SK-N-SH (cell line): ENCODE data around the gene HSPB2. TPM values are rescaled to one million over a fixed set of nuclear protein-coding genes. Genes with fewer than 3 reads are reported as not detected.

ENCODE experiments used
- CTCF ChIA-PET: fragments of 300-600, 350-600 bp; formaldehyde crosslinking; extraction: SDS; loops from one replicate; lab custom pipeline; 2021; lab: Yijun Ruan, JAX
- POLR2A ChIA-PET: fragments of 350-600 bp; sonication (Branson Sonifier 250); formaldehyde crosslinking; extraction: SDS; loops from one replicate; lab custom pipeline; 2020; ENCODE audit warnings: antibody characterized with exemption, inconsistent platforms; lab: Yijun Ruan, JAX
- DNase-seq: peaks from one replicate; pipeline ENCODE4 v3.0.0; 2012
- H2AFZ ChIP-seq: fragments of 200-600 bp; sonication (generic); 2 replicates; pipeline ENCODE4 v1.8.1; 2016; ENCODE audit warnings: antibody characterized with exemption, mild to moderate bottlenecking, low read depth
- H3F3A ChIP-seq: fragments of 200-600 bp; sonication (generic); replicated peaks from 2 replicates; pipeline ENCODE3; 2016; ENCODE audit warnings: antibody characterized with exemption, mild to moderate bottlenecking; ENCODE audit not compliant: insufficient read depth
- H3K27ac ChIP-seq, 2 experiments: fragments of 200-500 bp in 1 of 2; fragments of 200-600 bp in 1 of 2; sonication (Bioruptor generic) in 1 of 2; sonication (generic), shearing (Covaris generic) in 1 of 2; 2 replicates each; pipeline versions ENCODE4 v1.5.1 to v1.6.1; 2014 to 2016; ENCODE audit warnings: low read depth in 2 of 2, inconsistent platforms in 1 of 2, low read length in 1 of 2, mild to moderate bottlenecking in 1 of 2, mixed read lengths in 1 of 2
- H3K27me3 ChIP-seq: fragments of 200-600 bp; sonication (generic), shearing (Covaris generic); 2 replicates; pipeline ENCODE4 v1.6.1; 2016; ENCODE audit warnings: mixed run types; ENCODE audit not compliant: insufficient read depth
- H3K36me3 ChIP-seq, 2 experiments: fragments of 200-500 bp in 1 of 2; fragments of 200-600 bp in 1 of 2; sonication (Bioruptor generic) in 1 of 2; sonication (generic) in 1 of 2; replicated peaks in 1 of 2; 2 replicates each; pipeline versions ENCODE3 to v1.5.1; 2014 to 2016; ENCODE audit warnings: low read length in 1 of 2, mild to moderate bottlenecking in 1 of 2; ENCODE audit not compliant: insufficient read depth in 2 of 2, control insufficient read depth in 1 of 2
- H3K4me1 ChIP-seq, 2 experiments: fragments of 200-500 bp in 1 of 2; fragments of 200-600 bp in 1 of 2; sonication (Bioruptor generic) in 1 of 2; sonication (generic), shearing (Covaris generic) in 1 of 2; 2 replicates each; pipeline versions ENCODE4 v1.5.1 to v1.6.1; 2014 to 2016; ENCODE audit warnings: low read depth in 1 of 2, low read length in 1 of 2, mixed run types in 1 of 2; ENCODE audit not compliant: insufficient read depth in 2 of 2, control insufficient read depth in 1 of 2
- H3K4me2 ChIP-seq: fragments of 200-600 bp; sonication (generic), shearing (Covaris generic); 2 replicates; pipeline ENCODE4 v1.6.1; 2017; ENCODE audit warnings: mixed run types
- H3K4me3 ChIP-seq, 2 experiments: fragments of 200-500 bp in 1 of 2; fragments of 200-600 bp in 1 of 2; sonication (Bioruptor generic) in 1 of 2; sonication (generic), shearing (Covaris generic) in 1 of 2; 2 replicates each; pipeline versions ENCODE4 v1.5.1 to v1.8.1; 2014 to 2016; ENCODE audit warnings: low read depth in 2 of 2, inconsistent platforms in 1 of 2, low read length in 1 of 2, mild to moderate bottlenecking in 1 of 2, mixed read lengths in 1 of 2, moderate library complexity in 1 of 2
- H3K79me2 ChIP-seq: fragments of 200-600 bp; sonication (generic); 2 replicates; pipeline ENCODE4 v1.8.1; 2017; ENCODE audit warnings: mild to moderate bottlenecking; ENCODE audit not compliant: insufficient read depth
- H3K9ac ChIP-seq: fragments of 200-600 bp; sonication (generic); 2 replicates; pipeline ENCODE4 v1.6.1; 2017; ENCODE audit warnings: mixed run types
- H3K9me2 ChIP-seq: fragments of 200-600 bp; sonication (generic); 2 replicates; pipeline ENCODE4 v1.6.1; 2017; ENCODE audit warnings: mixed run types
- H3K9me3 ChIP-seq: fragments of 200-600 bp; sonication (generic); 2 replicates; pipeline ENCODE4 v1.6.1; 2017; ENCODE audit warnings: mixed run types, mild to moderate bottlenecking, moderate library complexity
- H4K20me1 ChIP-seq: fragments of 200-600 bp; sonication (generic); 2 replicates; pipeline ENCODE4 v1.6.1; 2017; ENCODE audit warnings: mild to moderate bottlenecking, mixed run types; ENCODE audit not compliant: insufficient read depth
- CHD2 ChIP-seq: fragments of 150-350 bp; IDR thresholded peaks from 2 replicates; pipeline ENCODE4 v1.6.1; 2018; ENCODE audit warnings: low read length; ENCODE audit not compliant: partially characterized antibody
- ELF1 ChIP-seq: IDR thresholded peaks from 2 replicates; pipeline ENCODE4 v1.4.0; 2012
- EP300 ChIP-seq, 2 experiments: IDR thresholded peaks; 2 replicates each; pipeline versions ENCODE4 v1.4.0 to v1.6.1; 2012; ENCODE audit warnings: borderline replicate concordance in 1 of 2, low read depth in 1 of 2, low read length in 1 of 2
- EZH2phosphoT487 ChIP-seq: fragments of 200-600 bp; sonication (generic); IDR thresholded peaks from 2 replicates; pipeline ENCODE4 v1.6.1; 2017; ENCODE audit warnings: low read depth, mixed run types, mild to moderate bottlenecking, antibody characterized with exemption, moderate library complexity, borderline replicate concordance
- GABPA ChIP-seq: IDR thresholded peaks from 2 replicates; pipeline ENCODE4 v1.4.0; 2012; ENCODE audit warnings: low read depth, mild to moderate bottlenecking
- GATA2 ChIP-seq: sonication (generic); formaldehyde crosslinking; IDR thresholded peaks from 2 replicates; pipeline ENCODE4 v1.5.0; 2020; ENCODE audit warnings: mild to moderate bottlenecking, missing genetic modification reagents
- JUND ChIP-seq: IDR thresholded peaks from 2 replicates; pipeline ENCODE4 v1.4.0; 2012
- MEF2A ChIP-seq: IDR thresholded peaks from 2 replicates; pipeline ENCODE4 v1.4.0; 2012; ENCODE audit warnings: low read depth, borderline replicate concordance
- MXI1 ChIP-seq: IDR thresholded peaks from 2 replicates; pipeline ENCODE4 v1.6.1; 2012; ENCODE audit warnings: mild to moderate bottlenecking, low read depth, low read length, improper control_type of control experiment
- NFIC ChIP-seq: IDR thresholded peaks from 2 replicates; pipeline ENCODE4 v1.4.0; 2012; ENCODE audit warnings: borderline replicate concordance
- NRF1 ChIP-seq: IDR thresholded peaks from 2 replicates; pipeline ENCODE4 v1.6.1; 2012; ENCODE audit warnings: low read depth, mild to moderate bottlenecking, low read length
- POLR2AphosphoS5 ChIP-seq: IDR thresholded peaks from 2 replicates; pipeline ENCODE4 v1.6.1; 2012; ENCODE audit warnings: low read depth, low read length
- RAD21 ChIP-seq: IDR thresholded peaks from 2 replicates; pipeline ENCODE4 v1.6.1; 2012; ENCODE audit warnings: mild to moderate bottlenecking, low read length
- RCOR1 ChIP-seq: fragments of 150-350 bp; IDR thresholded peaks from 2 replicates; pipeline ENCODE4 v1.6.1; 2017; ENCODE audit warnings: antibody characterized with exemption, low read length
- RXRA ChIP-seq: IDR thresholded peaks from 2 replicates; pipeline ENCODE4 v1.4.0; 2012; ENCODE audit warnings: low read depth, mild to moderate bottlenecking, borderline replicate concordance
- TAF1 ChIP-seq: IDR thresholded peaks from 2 replicates; pipeline ENCODE4 v1.6.1; 2012; ENCODE audit warnings: low read depth, mild to moderate bottlenecking, low read length, moderate library complexity, borderline replicate concordance
- TEAD4 ChIP-seq: IDR thresholded peaks from 2 replicates; pipeline ENCODE4 v1.4.0; 2012; ENCODE audit warnings: mild to moderate bottlenecking, borderline replicate concordance; ENCODE audit not compliant: insufficient read depth
- YY1 ChIP-seq: IDR thresholded peaks from 2 replicates; pipeline ENCODE4 v1.4.0; 2012; ENCODE audit warnings: low read depth, mild to moderate bottlenecking
- WGBS: methylation state at CpG from one replicate; pipeline ENCODE4 v1.1.6; 2017; ENCODE audit warnings: low lambda C conversion rate; 5-methylcytosine and 5-hydroxymethylcytosine counted together
- polyA plus RNA-seq, 3 experiments: library from polyadenylated mRNA; depleted of rRNA; stranded (reverse); fragments of >200 nt; gene quantifications; 2 replicates each; pipeline ENCODE4 v1.2.3, GENCODE V29; 2012
- TF ChIP-seq, protein P1 (sequence below): fragments of 150-350 bp; IDR thresholded peaks from 2 replicates; pipeline ENCODE4 v1.6.1; 2016; ENCODE audit warnings: mild to moderate bottlenecking, low read depth, low read length
- TF ChIP-seq, protein P2 (sequence below): IDR thresholded peaks from 2 replicates; pipeline ENCODE4 v1.4.0; 2012; ENCODE audit warnings: low read depth
- TF ChIP-seq, protein P3 (sequence below): IDR thresholded peaks from 2 replicates; pipeline ENCODE4 v1.6.1; 2012; ENCODE audit warnings: mild to moderate bottlenecking, low read depth, low read length, moderate library complexity

HSPB2 gene
- polyA plus RNA-seq, 1 of the 3 experiments (the other 2 are of a cell fraction), result not detected

DNA sequence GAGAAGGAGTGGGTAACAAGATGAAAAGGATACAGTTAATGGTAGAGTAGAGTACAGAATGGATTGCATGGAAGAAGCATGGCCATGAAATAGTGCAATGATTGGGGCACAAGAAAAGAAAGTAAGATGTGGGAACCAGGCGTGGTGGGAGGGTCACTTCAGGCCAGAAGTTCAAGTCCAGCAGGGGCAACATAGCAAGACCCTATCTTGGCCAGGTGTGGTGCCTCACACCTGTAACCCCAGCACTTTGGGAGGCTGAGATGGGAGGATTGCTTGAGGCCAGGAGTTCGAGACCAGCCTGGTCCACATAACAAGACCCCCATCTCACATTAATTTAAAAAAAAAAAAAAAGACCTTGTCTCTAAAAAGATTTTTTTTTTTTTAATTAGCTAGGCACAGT lies 4.8 kb downstream of the HSPB2 start (continued):
- TF ChIP-seq EZH2phosphoT487, result no peak
- TF ChIP-seq, protein P1, sequence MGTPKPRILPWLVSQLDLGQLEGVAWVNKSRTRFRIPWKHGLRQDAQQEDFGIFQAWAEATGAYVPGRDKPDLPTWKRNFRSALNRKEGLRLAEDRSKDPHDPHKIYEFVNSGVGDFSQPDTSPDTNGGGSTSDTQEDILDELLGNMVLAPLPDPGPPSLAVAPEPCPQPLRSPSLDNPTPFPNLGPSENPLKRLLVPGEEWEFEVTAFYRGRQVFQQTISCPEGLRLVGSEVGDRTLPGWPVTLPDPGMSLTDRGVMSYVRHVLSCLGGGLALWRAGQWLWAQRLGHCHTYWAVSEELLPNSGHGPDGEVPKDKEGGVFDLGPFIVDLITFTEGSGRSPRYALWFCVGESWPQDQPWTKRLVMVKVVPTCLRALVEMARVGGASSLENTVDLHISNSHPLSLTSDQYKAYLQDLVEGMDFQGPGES, result no peak
- TF ChIP-seq RXRA, result no peak
- no peak for TF ChIP-seq GATA2 (CRISPR knock-in tag)
- no peak for TF ChIP-seq NFIC
- TF ChIP-seq YY1, result no peak
- TF ChIP-seq GABPA, result no peak
- TF ChIP-seq POLR2AphosphoS5, result no peak
- TF ChIP-seq JUND, result no peak
- TF ChIP-seq TAF1, result no peak
- TF ChIP-seq TEAD4, result no peak

DNA sequence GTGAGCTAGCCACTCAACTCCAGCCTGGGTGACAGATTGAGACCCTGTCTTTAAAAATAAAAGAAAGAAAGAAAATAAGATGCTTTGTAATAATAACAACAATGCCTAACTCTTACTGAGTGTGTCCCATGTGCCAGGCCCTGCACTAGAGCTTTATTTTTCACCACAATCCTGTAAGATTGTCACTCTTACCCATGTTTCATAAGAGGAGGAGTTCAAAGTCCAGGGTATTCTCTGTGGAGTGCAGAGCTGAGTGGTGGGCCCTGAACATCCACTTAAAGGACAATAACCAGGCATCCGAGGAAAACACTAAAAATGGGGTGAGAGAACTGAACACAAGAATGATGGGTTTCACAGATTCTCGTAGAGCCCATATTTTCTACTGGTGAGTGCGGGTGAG lies 5.3 kb downstream of the HSPB2 start:
- Histone ChIP-seq H3K9me2 (no peaks in the 10 kb centered on the region), H4K20me1 (no peaks in the 10 kb centered on the region), H3K79me2 (no peaks in the 10 kb centered on the region), H3K4me1 (peaks cover 0 to 12% of the 10 kb centered on the region in 2 experiments), H2AFZ (no peak overlapping the region), H3K4me3 (no peak overlapping the region), H3K27me3 (no peaks in the 10 kb centered on the region), H3F3A (peaks cover 6% of the 10 kb centered on the region), H3K9me3 (no peaks in the 10 kb centered on the region), H3K4me2 (no peak overlapping the region), H3K27ac (no peak overlapping the region), H3K36me3 (no peaks in the 10 kb centered on the region), H3K9ac (no peak overlapping the region)
- CTCF ChIA-PET, result no interaction called here
- TF ChIP-seq MXI1 (no peak), TAF1 (no peak), NRF1 (no peak), ELF1 (no peak), GABPA (no peak), EP300 (IDR thresholded peaks at IDR 0.05; ENCODE audit: borderline replicate concordance in 1 of 2, low read depth in 1 of 2, low read length in 1 of 2) (no peak), CHD2 (no peak), JUND (no peak), RCOR1 (no peak), RAD21 (no peak), NFIC (no peak), MEF2A (no peak)
- TF ChIP-seq, protein P2, sequence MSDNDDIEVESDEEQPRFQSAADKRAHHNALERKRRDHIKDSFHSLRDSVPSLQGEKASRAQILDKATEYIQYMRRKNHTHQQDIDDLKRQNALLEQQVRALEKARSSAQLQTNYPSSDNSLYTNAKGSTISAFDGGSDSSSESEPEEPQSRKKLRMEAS, result no peak
- TF ChIP-seq, protein P3, sequence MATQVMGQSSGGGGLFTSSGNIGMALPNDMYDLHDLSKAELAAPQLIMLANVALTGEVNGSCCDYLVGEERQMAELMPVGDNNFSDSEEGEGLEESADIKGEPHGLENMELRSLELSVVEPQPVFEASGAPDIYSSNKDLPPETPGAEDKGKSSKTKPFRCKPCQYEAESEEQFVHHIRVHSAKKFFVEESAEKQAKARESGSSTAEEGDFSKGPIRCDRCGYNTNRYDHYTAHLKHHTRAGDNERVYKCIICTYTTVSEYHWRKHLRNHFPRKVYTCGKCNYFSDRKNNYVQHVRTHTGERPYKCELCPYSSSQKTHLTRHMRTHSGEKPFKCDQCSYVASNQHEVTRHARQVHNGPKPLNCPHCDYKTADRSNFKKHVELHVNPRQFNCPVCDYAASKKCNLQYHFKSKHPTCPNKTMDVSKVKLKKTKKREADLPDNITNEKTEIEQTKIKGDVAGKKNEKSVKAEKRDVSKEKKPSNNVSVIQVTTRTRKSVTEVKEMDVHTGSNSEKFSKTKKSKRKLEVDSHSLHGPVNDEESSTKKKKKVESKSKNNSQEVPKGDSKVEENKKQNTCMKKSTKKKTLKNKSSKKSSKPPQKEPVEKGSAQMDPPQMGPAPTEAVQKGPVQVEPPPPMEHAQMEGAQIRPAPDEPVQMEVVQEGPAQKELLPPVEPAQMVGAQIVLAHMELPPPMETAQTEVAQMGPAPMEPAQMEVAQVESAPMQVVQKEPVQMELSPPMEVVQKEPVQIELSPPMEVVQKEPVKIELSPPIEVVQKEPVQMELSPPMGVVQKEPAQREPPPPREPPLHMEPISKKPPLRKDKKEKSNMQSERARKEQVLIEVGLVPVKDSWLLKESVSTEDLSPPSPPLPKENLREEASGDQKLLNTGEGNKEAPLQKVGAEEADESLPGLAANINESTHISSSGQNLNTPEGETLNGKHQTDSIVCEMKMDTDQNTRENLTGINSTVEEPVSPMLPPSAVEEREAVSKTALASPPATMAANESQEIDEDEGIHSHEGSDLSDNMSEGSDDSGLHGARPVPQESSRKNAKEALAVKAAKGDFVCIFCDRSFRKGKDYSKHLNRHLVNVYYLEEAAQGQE, result no peak
- POLR2A ChIA-PET, result interaction anchor here (1.4 kb wide), 1 partner anchor 9 kb away, joined by 3 read pairs; no protein-coding TSS in a partner anchor
- DNase-seq, result no peak
- 83% methylated on average over 3 of the region's 3 CpGs for WGBS
